ENCODE measurements around the gene PRSS53.

GRCh38 chr16:31090540-31090939, 1.8 kb upstream of the PRSS53 start:
- TF ChIP-seq CTCF (IDR thresholded peaks at IDR 0.05), result no peak
- no peak for TF ChIP-seq POLR2AphosphoS5 (IDR thresholded peaks at IDR 0.05)
- no peak for TF ChIP-seq POLR2A (IDR thresholded peaks at IDR 0.05)
